Measurements from ENCODE around the gene DOP1B.
"Not testable (repeated sequence)": the region's sequence is repeated elsewhere in the genome, so short reads cannot be mapped to it uniquely, and the experiment has no call there.

The DOP1B gene

GRCh38 chr21:36129219-36129618, 27.4 kb upstream of the DOP1B start:
- ATAC-seq (no peak), DNase-seq (no peak)
- peaks cover 33% of the 10 kb centered on the region for H3K4me1 Mint-ChIP-seq
- peak overlapping the region in 1 of 2 donors; percentile 1 for H3K27ac Mint-ChIP-seq
- no peaks in the 10 kb centered on the region for H3K9me3 Mint-ChIP-seq
- no peaks in the 10 kb centered on the region for H3K27me3 Mint-ChIP-seq
- peak overlapping the region; percentile 32 to 50 for H3K4me3 Mint-ChIP-seq

- Mint-ChIP-seq H3K27ac (peak overlapping the region; percentile 95 to 97), H3K4me3 (peak overlapping the region; percentile 93 to 96), H3K4me1 (peaks cover 33% of the 10 kb centered on the region)
- H3K27me3 Mint-ChIP-seq, H3K9me3 Mint-ChIP-seq, ATAC-seq: not testable (repeated sequence)
- peak in 1 of 2 donors; percentile 18 for DNase-seq
These were observed 26.2 kb upstream of the DOP1B start for GRCh38 chr21:36130414-36130762.

GRCh38 chr21:36130839-36131238, 25.8 kb upstream of the DOP1B start:
- not testable (repeated sequence) for H3K27ac Mint-ChIP-seq, DNase-seq, ATAC-seq, H3K27me3 Mint-ChIP-seq, H3K9me3 Mint-ChIP-seq
- Mint-ChIP-seq H3K4me3 (peak overlapping the region; percentile 93 to 96), H3K4me1 (peaks cover 31% of the 10 kb centered on the region)

GRCh38 chr21:36132696-36133095, 23.9 kb upstream of the DOP1B start:
- no peak overlapping the region for H3K27ac Mint-ChIP-seq
- DNase-seq: no peak
- no peak overlapping the region for H3K4me3 Mint-ChIP-seq
- ATAC-seq: no peak
- no peaks in the 10 kb centered on the region for H3K9me3 Mint-ChIP-seq
- H3K27me3 Mint-ChIP-seq: no peaks in the 10 kb centered on the region
- peaks cover 36% of the 10 kb centered on the region for H3K4me1 Mint-ChIP-seq

- ATAC-seq (peak; percentile 69), DNase-seq (peak; percentile 66 to 67)
- no peaks in the 10 kb centered on the region for H3K9me3 Mint-ChIP-seq
- H3K4me3 Mint-ChIP-seq: peak within 1 kb of the TSS; percentile 89 to 96
- peaks cover 36% of the 10 kb centered on the region for H3K4me1 Mint-ChIP-seq
- H3K27ac Mint-ChIP-seq: peak within 1 kb of the TSS; percentile 92 to 96
- no peaks in the 10 kb centered on the region for H3K27me3 Mint-ChIP-seq
These were observed 21.7 kb upstream of the DOP1B start, which contains the start of gene CBR3 for GRCh38 chr21:36134803-36135390. TSS of gene CBR3 (plus strand) at chr21:36135079. CDS start at chr21:36135193, 114 bp downstream.

DNA sequence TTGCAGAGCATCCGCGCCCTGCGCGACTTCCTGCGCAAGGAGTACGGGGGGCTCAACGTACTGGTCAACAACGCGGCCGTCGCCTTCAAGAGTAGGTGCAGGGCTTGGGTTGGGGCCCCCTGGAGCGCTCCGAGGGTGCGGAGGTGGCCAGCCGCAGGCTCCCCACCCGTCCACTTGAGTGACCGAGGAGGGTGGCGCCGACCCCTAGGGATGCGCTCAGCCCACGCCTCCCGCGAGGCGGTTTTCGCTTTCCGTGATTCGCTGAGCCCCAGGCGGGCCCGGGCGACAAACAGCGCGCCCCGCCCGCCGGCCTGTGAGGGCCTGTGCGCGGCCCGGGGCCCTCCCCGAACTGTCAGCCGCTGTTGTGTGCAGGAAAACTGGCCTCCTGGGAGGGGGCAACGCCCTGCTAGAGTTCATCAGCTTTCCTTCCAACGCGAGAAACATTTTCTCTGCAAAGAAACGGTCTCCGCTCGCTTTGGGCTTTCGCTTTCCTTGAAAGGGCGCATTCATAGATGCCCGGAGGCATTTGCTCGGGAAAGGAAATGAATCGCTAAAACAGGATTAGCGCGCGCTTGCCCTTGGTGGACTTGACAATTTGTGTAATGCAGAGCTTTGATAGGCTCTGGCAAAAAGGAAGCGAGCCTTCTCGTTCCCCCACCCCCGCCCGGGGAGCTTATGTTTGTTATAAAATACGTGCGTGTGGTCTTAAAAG, 21.1 kb upstream of the DOP1B start:
- H3K27ac Mint-ChIP-seq: peak overlapping the region; percentile 90 to 96
- H3K4me1 Mint-ChIP-seq: peaks cover 31% of the 10 kb centered on the region
- H3K9me3 Mint-ChIP-seq: no peaks in the 10 kb centered on the region
- peak overlapping the region; percentile 89 to 96 for H3K4me3 Mint-ChIP-seq
- no peaks in the 10 kb centered on the region for H3K27me3 Mint-ChIP-seq
- DNase-seq (peak; percentile 68), ATAC-seq (peak; percentile 86)

DNA sequence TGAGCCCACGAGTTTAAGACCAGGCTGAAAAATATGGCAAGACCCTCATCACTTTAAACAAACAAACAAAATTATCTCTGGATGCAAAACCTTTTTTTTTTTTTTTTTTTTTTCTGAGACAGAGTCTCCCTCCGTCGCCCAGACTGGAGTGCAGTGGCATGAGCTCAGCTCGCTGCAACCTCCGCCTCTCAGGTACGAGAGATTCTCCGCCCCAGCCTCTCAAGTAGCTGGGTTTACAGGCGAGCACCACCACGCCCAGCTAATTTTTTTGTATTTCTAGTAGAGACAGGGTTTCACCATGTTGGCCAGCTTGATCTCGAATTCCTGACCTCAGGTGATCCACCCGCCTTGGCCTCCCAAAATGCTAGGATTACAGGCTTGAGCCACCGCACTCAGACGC, 16.8 kb upstream of the DOP1B start:
- H3K4me1 Mint-ChIP-seq: peaks cover 24% of the 10 kb centered on the region
- not testable (repeated sequence) for H3K27me3 Mint-ChIP-seq, H3K27ac Mint-ChIP-seq

DNA sequence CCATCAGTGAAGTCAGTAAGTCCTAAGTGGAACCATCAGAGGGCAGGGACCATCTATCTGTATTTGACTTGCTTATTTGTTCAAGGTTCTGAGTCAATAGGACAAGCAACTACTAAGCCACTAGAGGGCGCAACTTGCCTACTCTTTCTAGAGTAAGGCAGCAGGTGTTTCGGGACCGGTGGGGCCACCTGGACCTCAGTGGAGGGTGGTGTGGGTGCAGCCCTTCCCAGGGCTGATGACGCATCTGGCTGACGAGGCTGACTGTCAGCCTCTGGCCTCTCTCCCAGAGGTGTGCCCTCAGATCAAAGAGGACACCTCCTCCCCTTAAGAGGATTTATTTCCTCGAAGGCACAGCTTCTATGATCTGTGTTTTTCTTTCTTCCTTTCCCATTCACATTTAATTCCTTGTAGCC, 15.1 kb upstream of the DOP1B start:
- H3K4me1 Mint-ChIP-seq: peaks cover 16% of the 10 kb centered on the region
- H3K9me3 Mint-ChIP-seq: no peaks in the 10 kb centered on the region
- no peak overlapping the region for H3K4me3 Mint-ChIP-seq
- H3K27me3 Mint-ChIP-seq: no peaks in the 10 kb centered on the region
- H3K27ac Mint-ChIP-seq: no peak overlapping the region
- peak; percentile 78 to 83 for DNase-seq
- ATAC-seq: peak; percentile 97

More for the DNA sequence above, 16.8 kb upstream of the DOP1B start:
- H3K9me3 Mint-ChIP-seq, DNase-seq, H3K4me3 Mint-ChIP-seq, ATAC-seq: not testable (repeated sequence)

GRCh38 chr21:36144233-36144632, 12.4 kb upstream of the DOP1B start:
- not testable (repeated sequence) for ATAC-seq, H3K27ac Mint-ChIP-seq, H3K4me1 Mint-ChIP-seq, H3K27me3 Mint-ChIP-seq, H3K9me3 Mint-ChIP-seq, DNase-seq, H3K4me3 Mint-ChIP-seq

- Mint-ChIP-seq H3K9me3 (no peaks in the 10 kb centered on the region), H3K4me3 (no peak overlapping the region), H3K27me3 (no peaks in the 10 kb centered on the region), H3K27ac (peak overlapping the region in 1 of 2 donors; percentile 27), H3K4me1 (peaks cover 18% of the 10 kb centered on the region)
- ATAC-seq (peak; percentile 41), DNase-seq (no peak)
These were observed 11.4 kb upstream of the DOP1B start for GRCh38 chr21:36145259-36145658.

DNA sequence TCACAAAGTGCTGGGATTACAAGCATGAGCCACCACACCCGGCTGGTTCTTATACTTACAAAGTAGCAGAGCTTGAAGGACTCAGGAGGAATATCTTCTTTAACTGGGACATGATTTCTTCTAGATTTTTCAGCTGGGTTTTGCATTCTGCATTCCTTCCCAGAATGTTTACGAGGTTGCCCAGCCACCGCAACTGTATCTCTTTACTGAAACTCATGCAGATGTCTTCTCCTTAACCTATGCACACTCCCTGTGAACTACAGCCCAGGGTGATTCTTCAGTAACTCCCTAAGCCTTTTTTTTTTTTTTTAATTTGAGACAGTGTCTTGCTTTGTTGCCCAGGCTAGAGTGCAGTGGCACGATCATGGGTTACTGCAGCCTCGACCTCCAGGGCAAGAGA, 8.7 kb upstream of the DOP1B start:
- no peaks in the 10 kb centered on the region for H3K9me3 Mint-ChIP-seq
- H3K27me3 Mint-ChIP-seq: no peaks in the 10 kb centered on the region
- H3K27ac Mint-ChIP-seq: peak overlapping the region in 1 of 2 donors; percentile 19

GRCh38 chr21:36148886-36149285, 7.7 kb upstream of the DOP1B start:
- H3K4me3 Mint-ChIP-seq: no peak overlapping the region
- no peak for ATAC-seq
- no peak for DNase-seq
- H3K27me3 Mint-ChIP-seq: no peaks in the 10 kb centered on the region
- H3K27ac Mint-ChIP-seq: no peak overlapping the region
- peaks cover 21% of the 10 kb centered on the region for H3K4me1 Mint-ChIP-seq
- H3K9me3 Mint-ChIP-seq: no peaks in the 10 kb centered on the region

More for the DNA sequence above, 8.7 kb upstream of the DOP1B start:
- ATAC-seq (no peak), DNase-seq (no peak)
- Mint-ChIP-seq H3K4me3 (no peak overlapping the region), H3K4me1 (peaks cover 15% of the 10 kb centered on the region)

DNA sequence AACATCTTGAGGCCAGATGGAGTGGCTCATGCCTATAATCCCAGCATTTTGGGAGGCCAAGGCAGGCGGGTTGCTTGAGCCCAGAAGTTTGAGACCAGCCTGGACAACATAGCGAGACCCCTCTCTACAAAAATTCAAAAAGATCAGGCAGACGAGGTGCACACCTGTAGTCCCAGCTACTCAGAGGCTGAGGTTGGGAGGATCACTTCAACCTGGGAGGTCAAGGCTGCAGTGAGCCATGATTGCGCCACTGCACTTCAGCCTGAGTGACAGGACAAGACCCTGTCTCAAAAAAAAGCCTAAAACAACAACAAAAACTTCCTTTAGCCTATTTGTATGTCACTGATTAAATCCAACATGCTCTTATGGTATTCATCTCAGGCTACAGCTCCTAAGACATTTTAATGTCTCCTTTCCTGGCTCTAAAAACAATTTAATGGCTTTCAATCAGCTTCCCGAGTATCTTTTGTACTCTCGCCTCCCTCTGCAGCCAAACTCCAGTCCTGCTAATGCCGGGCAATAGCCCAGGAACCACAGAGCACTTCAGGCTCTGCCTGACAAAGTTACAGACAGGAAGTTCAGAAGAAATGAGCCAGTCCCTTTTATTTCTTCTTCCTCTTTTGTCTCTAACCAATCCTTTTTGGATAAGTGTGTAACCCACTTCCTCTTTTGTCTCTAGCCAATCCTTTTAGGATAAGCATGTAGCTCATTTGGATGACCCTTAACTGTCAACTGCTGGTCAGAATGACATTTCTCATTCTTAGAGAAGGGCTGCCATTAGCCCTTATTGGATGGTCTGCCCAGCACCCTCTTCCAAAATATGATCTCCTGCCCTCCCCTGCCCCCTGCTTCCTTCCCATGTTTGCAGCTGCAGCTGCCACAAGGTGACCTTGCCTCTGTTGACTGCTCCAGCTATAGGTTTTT, 6.6 kb upstream of the DOP1B start:
- no peak for DNase-seq
- no peak for ATAC-seq
- Mint-ChIP-seq H3K4me3 (no peak overlapping the region), H3K27ac (peak overlapping the region; percentile 60 to 87), H3K27me3 (no peaks in the 10 kb centered on the region), H3K4me1 (peaks cover 21% of the 10 kb centered on the region), H3K9me3 (no peaks in the 10 kb centered on the region)

DNA sequence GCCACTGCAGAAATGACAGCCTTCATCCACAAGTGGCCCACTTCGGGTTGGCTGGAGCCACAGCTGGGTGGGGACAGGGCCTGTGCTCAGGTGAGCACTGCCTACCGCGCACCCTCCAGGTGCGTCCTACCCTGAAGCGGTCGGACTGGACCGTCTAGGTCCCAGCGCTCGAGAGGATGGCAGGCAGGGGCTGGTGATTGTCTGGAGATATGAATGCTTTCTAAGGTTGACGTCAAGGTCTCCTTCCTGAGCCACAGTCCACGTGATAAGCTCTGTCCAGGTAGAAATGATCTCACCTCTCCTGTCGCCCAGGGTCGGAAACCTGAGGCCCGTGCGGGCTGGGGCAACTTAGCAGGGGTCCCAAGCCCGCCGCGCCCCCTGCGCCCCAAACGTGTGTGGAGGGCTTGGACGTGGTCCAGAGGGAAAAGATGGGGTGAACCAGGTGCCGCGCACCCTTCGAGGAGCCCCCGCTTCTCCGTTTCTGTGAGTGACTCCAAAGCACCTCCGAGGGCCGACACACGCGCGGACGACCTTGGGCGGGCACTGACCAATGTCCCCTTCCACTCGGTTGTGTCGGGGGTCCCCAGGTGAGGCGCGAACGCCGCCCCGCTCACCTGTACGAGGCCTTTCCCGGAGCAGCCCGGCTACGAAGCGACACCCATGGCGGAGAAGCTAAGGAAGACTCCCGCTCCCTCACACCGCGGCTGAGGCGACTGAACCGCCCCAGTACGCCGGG, 853 bp upstream of the DOP1B start:
- H3K4me1 Mint-ChIP-seq: peaks cover 23% of the 10 kb centered on the region
- ATAC-seq (peak; percentile 3), DNase-seq (no peak)
- no peak overlapping the region for H3K27ac Mint-ChIP-seq
- H3K9me3 Mint-ChIP-seq: no peaks in the 10 kb centered on the region
- peak overlapping the region; percentile 82 to 85 for H3K4me3 Mint-ChIP-seq
- H3K27me3 Mint-ChIP-seq: no peaks in the 10 kb centered on the region

DNA sequence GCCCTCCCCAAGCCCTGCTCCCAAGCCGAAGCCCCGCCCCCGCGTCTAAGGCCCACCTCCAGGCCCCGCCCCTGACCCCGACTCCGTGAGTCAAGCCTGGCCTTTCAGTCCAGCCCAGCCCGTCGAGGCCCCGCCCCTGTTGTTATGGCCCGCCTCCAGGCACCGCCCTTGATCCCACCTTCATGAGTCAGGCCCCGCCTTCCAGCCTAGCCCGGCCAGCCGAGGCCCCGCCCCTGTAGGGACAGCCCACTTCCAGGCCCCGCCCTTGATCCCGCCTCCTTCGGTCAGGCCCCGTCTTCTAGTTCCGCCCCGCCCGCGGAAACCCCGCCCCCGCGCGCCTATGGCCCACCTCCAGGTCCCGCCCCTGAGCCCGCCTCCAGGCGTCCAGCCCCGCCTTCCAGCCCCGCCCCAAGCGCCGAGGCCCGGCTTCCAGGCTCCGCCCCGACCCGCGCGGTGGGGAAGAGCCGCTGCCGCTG, 247 bp upstream of the DOP1B start:
- Mint-ChIP-seq H3K4me1 (peaks cover 22% of the 10 kb centered on the region), H3K9me3 (no peaks in the 10 kb centered on the region), H3K27ac (no peak overlapping the region), H3K27me3 (no peaks in the 10 kb centered on the region), H3K4me3 (peak overlapping the region; percentile 84 to 85)
- DNase-seq (peak; percentile 100), ATAC-seq (peak; percentile 88)

All from stimulated activated naive CD8-positive, alpha-beta T cell treated with anti-CD3 and anti-CD28 coated beads, Interleukin-15, amount 100 ng/mL, for 72 hours (primary cell).